Natural killer cell (primary cell): ENCODE results near the gene CFD. TPM values are rescaled to one million over a fixed set of nuclear protein-coding genes. Genes with fewer than 3 reads are reported as not detected.

ENCODE experiments used
- ATAC-seq, 3 donors: fragments of 150-1000 bp in 2 of 3; fragments of 200-7000 bp in 1 of 3; cut with Tn5 transposase; 1 replicate in 1 of 3; 2 replicates in 2 of 3; pipeline ENCODE4 v1.10.0; 2021; ENCODE audit warnings: mild to moderate bottlenecking in 2 of 3, moderate library complexity in 2 of 3
- DNase-seq, 2 donors: peaks; one replicate each; pipeline versions ENCODE4 v3.0.0 to v3.0.0-alpha.2; 2013 to 2021; ENCODE audit warnings: mixed read lengths in 1 of 2
- H3K27ac ChIP-seq: one replicate; pipeline ENCODE4 v1.5.1; 2013; ENCODE audit warnings: mild to moderate bottlenecking, low read length
- H3K27me3 ChIP-seq: one replicate; pipeline ENCODE4 v1.6.1; 2013; ENCODE audit warnings: low read length; ENCODE audit not compliant: control insufficient read depth, insufficient read depth
- H3K36me3 ChIP-seq: one replicate; pipeline ENCODE4 v1.6.1; 2013; ENCODE audit warnings: low read length; ENCODE audit not compliant: control insufficient read depth, insufficient read depth
- H3K4me1 ChIP-seq: one replicate; pipeline ENCODE4 v1.6.1; 2013; ENCODE audit warnings: low read length; ENCODE audit not compliant: control insufficient read depth, insufficient read depth
- H3K4me3 ChIP-seq: one replicate; pipeline ENCODE4 v1.5.1; 2013; ENCODE audit warnings: low read length
- H3K9me3 ChIP-seq: one replicate; pipeline ENCODE4 v1.6.1; 2013; ENCODE audit warnings: low read length; ENCODE audit not compliant: control insufficient read depth, insufficient read depth
- H3K27ac Mint-ChIP-seq, 2 donors: one replicate each; pipeline ENCODE4 v1.8.0; 2022; ENCODE audit warnings: mild to moderate bottlenecking in 2 of 2, mixed read lengths in 2 of 2, moderate library complexity in 1 of 2
- H3K27me3 Mint-ChIP-seq, 2 donors: one replicate each; pipeline ENCODE4 v1.8.0; 2022; ENCODE audit warnings: low read depth in 2 of 2, mixed read lengths in 2 of 2
- H3K36me3 Mint-ChIP-seq: one replicate; pipeline ENCODE4 v1.8.0; 2022; ENCODE audit warnings: mixed read lengths
- H3K4me1 Mint-ChIP-seq, 2 donors: one replicate each; pipeline ENCODE4 v1.8.0; 2022; ENCODE audit warnings: mixed read lengths in 2 of 2
- H3K4me3 Mint-ChIP-seq: one replicate; pipeline ENCODE4 v1.8.0; 2022; ENCODE audit warnings: mild to moderate bottlenecking, moderate library complexity, mixed read lengths
- H3K9me3 Mint-ChIP-seq, 2 donors: one replicate each; pipeline ENCODE4 v1.8.0; 2022; ENCODE audit warnings: mixed read lengths in 2 of 2
- CTCF ChIP-seq: fragments of 200-600 bp; IDR thresholded peaks from one replicate; pipeline ENCODE4 v1.8.0; 2022; ENCODE audit warnings: antibody characterized with exemption
- WGBS: methylation state at CpG from one replicate; pipeline ENCODE4 v1.1.7; 2013; ENCODE audit warnings: missing lambda C conversion rate; ENCODE audit not compliant: insufficient coverage; 5-methylcytosine and 5-hydroxymethylcytosine counted together
- intact Hi-C: fragments of 100-400 bp; cut with micrococcal nuclease; formaldehyde crosslinking; loops from one replicate; pipeline ENCODE4 v1.14.2; 2022
- total RNA-seq, 4 donors: library from RNA; stranded (reverse); fragments of 120-200 nt in 1 of 4; gene quantifications; one replicate each; pipeline versions ENCODE4 v1.2.3 to v1.2.4, GENCODE V29; 2013 to 2022

Gene CFD
- total RNA-seq, 3 donors from 2014 or later (not counting 1 experiment from before 2014, with no cell fraction given) = 2.9 to 47.5 (median 10.4) TPM

DNA sequence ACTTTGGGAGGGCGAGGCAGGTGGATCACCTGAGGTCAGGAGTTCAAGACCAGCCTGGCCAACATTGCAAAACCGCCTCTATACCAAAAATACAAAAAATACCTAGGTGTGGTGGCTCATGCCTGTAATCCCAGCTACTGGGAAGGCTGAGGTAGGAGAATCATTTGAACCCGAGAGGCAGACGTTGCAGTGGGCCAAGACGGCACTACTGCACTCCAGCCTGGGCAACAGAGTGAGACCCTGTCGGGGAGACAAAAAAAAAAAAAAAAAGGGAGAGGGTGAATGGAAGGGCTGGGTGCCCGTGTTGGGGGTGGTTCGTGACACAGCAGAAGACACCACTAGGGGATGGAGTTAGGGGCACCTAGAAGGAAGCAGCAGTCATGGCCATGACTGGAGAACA lies 10.8 kb downstream of the CFD start:
- ATAC-seq = no peak
- Histone ChIP-seq H3K4me3 (no peak overlapping the region), H3K27me3 (no peaks in the 10 kb centered on the region), H3K27ac (no peak overlapping the region), H3K9me3 (no peaks in the 10 kb centered on the region), H3K36me3 (peaks cover 18% of the 10 kb centered on the region), H3K4me1 (peaks cover 20% of the 10 kb centered on the region)
- no peak for TF ChIP-seq CTCF
- 97% methylated on average over 7 of the region's 8 CpGs for WGBS
- Mint-ChIP-seq H3K36me3 (no peaks in the 10 kb centered on the region), H3K9me3 (no peaks in the 10 kb centered on the region), H3K4me1 (peaks cover 0 to 14% of the 10 kb centered on the region in 2 donors), H3K4me3 (peak overlapping the region; percentile 6), H3K27me3 (no peaks in the 10 kb centered on the region), H3K27ac (peak overlapping the region in 1 of 2 donors; percentile 6)
- no peak for DNase-seq
- intact Hi-C loops = no loop called here

GRCh38 chr19:870963-871401 lies 11.5 kb downstream of the CFD start:
- no peak overlapping the region for H3K27ac ChIP-seq
- H3K9me3 ChIP-seq = no peaks in the 10 kb centered on the region
- ATAC-seq (no peak), DNase-seq (no peak)
- no peaks in the 10 kb centered on the region for H3K27me3 ChIP-seq
- H3K4me3 ChIP-seq = no peak overlapping the region
- Mint-ChIP-seq H3K9me3 (no peaks in the 10 kb centered on the region), H3K36me3 (no peaks in the 10 kb centered on the region), H3K27me3 (no peaks in the 10 kb centered on the region), H3K4me3 (no peak overlapping the region), H3K27ac (no peak overlapping the region), H3K4me1 (peaks cover 0 to 14% of the 10 kb centered on the region in 2 donors)
- H3K4me1 ChIP-seq = peaks cover 20% of the 10 kb centered on the region
- intact Hi-C loops = no loop called here
- H3K36me3 ChIP-seq = peaks cover 18% of the 10 kb centered on the region
- no peak for TF ChIP-seq CTCF
- 98% methylated on average over 28 of the region's 28 CpGs for WGBS

DNA sequence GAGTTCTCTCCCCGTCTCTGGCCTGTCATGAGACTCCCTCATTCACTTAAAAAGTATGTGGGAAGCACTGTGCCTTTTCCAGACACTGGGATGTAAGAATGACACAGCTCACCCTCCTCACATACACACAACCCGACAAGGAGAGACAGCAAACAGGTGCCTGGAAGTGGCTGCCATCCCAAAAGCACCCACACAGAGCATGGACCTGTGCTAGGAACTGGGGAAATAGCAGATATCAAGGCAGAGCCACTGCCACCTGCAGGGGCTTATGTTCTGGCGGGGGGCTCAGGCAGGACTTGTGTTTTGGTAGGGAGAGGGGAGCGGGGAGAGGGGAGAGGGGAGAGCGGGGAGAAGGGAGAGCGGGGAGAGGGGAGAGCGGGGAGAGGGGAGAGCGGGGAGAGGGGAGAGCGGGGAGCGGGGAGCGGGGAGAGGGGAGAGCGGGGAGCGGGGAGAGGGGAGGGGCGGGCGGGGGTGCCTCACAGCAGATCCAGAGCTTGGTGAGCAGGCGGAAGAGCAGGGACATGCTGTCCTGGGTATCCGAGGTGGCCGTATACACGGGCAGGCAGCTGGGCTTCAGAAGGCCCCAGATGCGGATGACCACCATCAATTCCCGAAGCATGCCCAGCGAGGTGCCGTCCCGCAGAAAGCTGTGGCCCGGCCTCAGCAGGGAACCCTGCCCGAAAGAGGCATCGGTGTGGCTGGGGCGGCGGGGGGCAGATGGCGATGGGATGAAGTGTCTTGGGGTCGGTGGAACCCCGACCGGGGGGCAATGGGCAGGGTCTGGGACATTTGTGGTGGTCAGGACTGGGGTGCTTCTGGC lies 12.2 kb downstream of the CFD start:
- Histone ChIP-seq H3K9me3 (no peaks in the 10 kb centered on the region), H3K4me3 (no peak overlapping the region), H3K36me3 (peaks cover 18% of the 10 kb centered on the region), H3K4me1 (peaks cover 20% of the 10 kb centered on the region), H3K27ac (no peak overlapping the region), H3K27me3 (no peaks in the 10 kb centered on the region)
- Mint-ChIP-seq H3K27me3 (no peaks in the 10 kb centered on the region), H3K27ac (peak overlapping the region in 1 of 2 donors; percentile 70), H3K9me3 (no peaks in the 10 kb centered on the region), H3K4me1 (peaks cover 0 to 14% of the 10 kb centered on the region in 2 donors), H3K4me3 (peak overlapping the region; percentile 31), H3K36me3 (no peaks in the 10 kb centered on the region)
- intact Hi-C loops = no loop called here
- TF ChIP-seq CTCF = no peak
- ATAC-seq (no peak), DNase-seq (peak in 1 of 2 donors; percentile 69)
- 96% methylated on average over 21 of the region's 33 CpGs for WGBS
